ENCODE measurements around the gene TAF4B. TPM values are rescaled to one million over a fixed set of nuclear protein-coding genes. Genes with fewer than 3 reads are reported as not detected.

TAF4B gene
- total RNA-seq, 1 donor from 2014 or later = 3.2 TPM

- H3K9me3 ChIP-seq (ENCODE audit: insufficient read depth, low read depth, low read length) = no peaks in the 10 kb centered on the region
- H4K20me1 ChIP-seq (ENCODE audit: insufficient read depth, low read length) = no peaks in the 10 kb centered on the region
- no peaks in the 10 kb centered on the region for H3K79me2 ChIP-seq (ENCODE audit: insufficient read depth, low read length)
- no peaks in the 10 kb centered on the region for H3K4me1 Mint-ChIP-seq (ENCODE audit: low read depth, unreplicated experiment)
- H3K4me3 Mint-ChIP-seq (ENCODE audit: unreplicated experiment) = no peak overlapping the region
- no peak overlapping the region for H3K4me2 ChIP-seq (ENCODE audit: low read length)
- no peaks in the 10 kb centered on the region for H3K9me3 Mint-ChIP-seq (ENCODE audit: unreplicated experiment)
- no peaks in the 10 kb centered on the region for H3K4me1 ChIP-seq (ENCODE audit: insufficient read depth, low read length)
- no peak overlapping the region for H3K27ac ChIP-seq (ENCODE audit: low read depth, low read length)
- no peak overlapping the region for H3K27ac Mint-ChIP-seq (ENCODE audit: unreplicated experiment)
- H3K27me3 ChIP-seq (ENCODE audit: insufficient read depth, low read length) = no peaks in the 10 kb centered on the region
- no peak for DNase-seq (ENCODE audit: low read depth)
- peaks cover 12% of the 10 kb centered on the region for H3K27me3 Mint-ChIP-seq (ENCODE audit: low read depth, unreplicated experiment)
- H3K36me3 Mint-ChIP-seq (ENCODE audit: low read depth, unreplicated experiment) = no peaks in the 10 kb centered on the region
- FAIRE-seq = no peak
- H2AFZ ChIP-seq (ENCODE audit: low read depth, low read length) = peak overlapping the region; percentile 25
- H3K4me3 ChIP-seq (ENCODE audit: insufficient read depth, low read depth, low read length) = no peak overlapping the region
- no peak overlapping the region for H3K9ac ChIP-seq (ENCODE audit: low read length)
- TF ChIP-seq EZH2 (IDR thresholded peaks at IDR 0.05; ENCODE audit: insufficient read depth, low read length) = no peak
- TF ChIP-seq CTCF (IDR thresholded peaks at IDR 0.05; ENCODE audit: insufficient read depth, low read depth, low read length) = no peak
- no peaks in the 10 kb centered on the region for H3K36me3 ChIP-seq (ENCODE audit: insufficient read depth, low read length)
Observed at GRCh38 chr18:26419746-26420145, 193.5 kb downstream of the TAF4B start.

- Mint-ChIP-seq H3K27me3 (ENCODE audit: low read depth, unreplicated experiment) (peaks cover 12% of the 10 kb centered on the region), H3K9me3 (ENCODE audit: unreplicated experiment) (no peaks in the 10 kb centered on the region), H3K4me1 (ENCODE audit: low read depth, unreplicated experiment) (peaks cover 5% of the 10 kb centered on the region), H3K27ac (ENCODE audit: unreplicated experiment) (no peak overlapping the region), H3K4me3 (ENCODE audit: unreplicated experiment) (no peak overlapping the region), H3K36me3 (ENCODE audit: low read depth, unreplicated experiment) (no peaks in the 10 kb centered on the region)
- Histone ChIP-seq H3K4me2 (ENCODE audit: low read length) (no peak overlapping the region), H3K79me2 (ENCODE audit: insufficient read depth, low read length) (no peaks in the 10 kb centered on the region), H3K4me1 (ENCODE audit: insufficient read depth, low read length) (no peaks in the 10 kb centered on the region), H2AFZ (ENCODE audit: low read depth, low read length) (no peak overlapping the region), H4K20me1 (ENCODE audit: insufficient read depth, low read length) (no peaks in the 10 kb centered on the region), H3K4me3 (ENCODE audit: insufficient read depth, low read depth, low read length) (no peak overlapping the region), H3K36me3 (ENCODE audit: insufficient read depth, low read length) (no peaks in the 10 kb centered on the region), H3K27me3 (ENCODE audit: insufficient read depth, low read length) (no peaks in the 10 kb centered on the region), H3K9ac (ENCODE audit: low read length) (no peak overlapping the region), H3K27ac (ENCODE audit: low read depth, low read length) (no peak overlapping the region), H3K9me3 (ENCODE audit: insufficient read depth, low read depth, low read length) (no peaks in the 10 kb centered on the region)
- no peak for DNase-seq (ENCODE audit: low read depth)
- FAIRE-seq = no peak
- no peak for TF ChIP-seq EZH2 (IDR thresholded peaks at IDR 0.05; ENCODE audit: insufficient read depth, low read length)
- TF ChIP-seq CTCF (IDR thresholded peaks at IDR 0.05; ENCODE audit: insufficient read depth, low read depth, low read length) = no peak
Observed at GRCh38 chr18:26421503-26421902, 195.3 kb downstream of the TAF4B start.

- Mint-ChIP-seq H3K4me1 (ENCODE audit: low read depth, unreplicated experiment) (peaks cover 5% of the 10 kb centered on the region), H3K4me3 (ENCODE audit: unreplicated experiment) (no peak overlapping the region), H3K27me3 (ENCODE audit: low read depth, unreplicated experiment) (peaks cover 12% of the 10 kb centered on the region), H3K36me3 (ENCODE audit: low read depth, unreplicated experiment) (no peaks in the 10 kb centered on the region), H3K9me3 (ENCODE audit: unreplicated experiment) (no peaks in the 10 kb centered on the region), H3K27ac (ENCODE audit: unreplicated experiment) (no peak overlapping the region)
- no peaks in the 10 kb centered on the region for H3K9me3 ChIP-seq (ENCODE audit: insufficient read depth, low read depth, low read length)
- no peak overlapping the region for H3K4me2 ChIP-seq (ENCODE audit: low read length)
- H3K9ac ChIP-seq (ENCODE audit: low read length) = no peak overlapping the region
- H3K4me3 ChIP-seq (ENCODE audit: insufficient read depth, low read depth, low read length) = no peak overlapping the region
- TF ChIP-seq CTCF (IDR thresholded peaks at IDR 0.05; ENCODE audit: insufficient read depth, low read depth, low read length) = no peak
- no peak for TF ChIP-seq EZH2 (IDR thresholded peaks at IDR 0.05; ENCODE audit: insufficient read depth, low read length)
- no peaks in the 10 kb centered on the region for H3K36me3 ChIP-seq (ENCODE audit: insufficient read depth, low read length)
- DNase-seq (ENCODE audit: low read depth) (no peak), FAIRE-seq (no peak)
- no peaks in the 10 kb centered on the region for H3K4me1 ChIP-seq (ENCODE audit: insufficient read depth, low read length)
- no peak overlapping the region for H3K27ac ChIP-seq (ENCODE audit: low read depth, low read length)
- H4K20me1 ChIP-seq (ENCODE audit: insufficient read depth, low read length) = no peaks in the 10 kb centered on the region
- H3K79me2 ChIP-seq (ENCODE audit: insufficient read depth, low read length) = no peaks in the 10 kb centered on the region
- H3K27me3 ChIP-seq (ENCODE audit: insufficient read depth, low read length) = no peaks in the 10 kb centered on the region
- no peak overlapping the region for H2AFZ ChIP-seq (ENCODE audit: low read depth, low read length)
Observed at GRCh38 chr18:26421931-26422330, 195.7 kb downstream of the TAF4B start.
